ENCODE data around the gene ZBTB20. TPM values are rescaled to one million over a fixed set of nuclear protein-coding genes. Genes with fewer than 3 reads are reported as not detected.

Gene ZBTB20
- total RNA-seq, 1 experiment from 2014 or later: 1.6 TPM

- H2AFZ ChIP-seq (ENCODE audit: low read length): no peak overlapping the region
- H3K4me3 ChIP-seq (ENCODE audit: low read length): no peak overlapping the region
- no peaks in the 10 kb centered on the region for H3K79me2 ChIP-seq (ENCODE audit: low read length)
- no peak overlapping the region for H3K9ac ChIP-seq (ENCODE audit: low read length)
- no peaks in the 10 kb centered on the region for H3K9me3 ChIP-seq (ENCODE audit: low read length)
- H3K27ac ChIP-seq (ENCODE audit: low read length): no peak overlapping the region
- no peak overlapping the region for H3K4me2 ChIP-seq (ENCODE audit: low read depth, low read length, poor library complexity, severe bottlenecking)
- no peaks in the 10 kb centered on the region for H4K20me1 ChIP-seq (ENCODE audit: insufficient read depth, low read depth, low read length)
- H3K36me3 ChIP-seq (ENCODE audit: insufficient read depth, low read length): no peaks in the 10 kb centered on the region
- H3K4me1 ChIP-seq (ENCODE audit: low read length): peaks cover 23% of the 10 kb centered on the region
- H3K9me2 ChIP-seq (replicated peaks; ENCODE audit: insufficient read depth, low read length): no peaks in the 10 kb centered on the region
- DNase-seq: no peak
- no peaks in the 10 kb centered on the region for H3K27me3 ChIP-seq (ENCODE audit: low read length)
Observed at GRCh38 chr3:114447950-114448479, 699.1 kb downstream of the ZBTB20 start.

GRCh38 chr3:114447545-114447944 lies 699.5 kb downstream of the ZBTB20 start:
- H3K9me3 ChIP-seq (ENCODE audit: low read length): no peaks in the 10 kb centered on the region
- no peaks in the 10 kb centered on the region for H3K79me2 ChIP-seq (ENCODE audit: low read length)
- H3K27me3 ChIP-seq (ENCODE audit: low read length): no peaks in the 10 kb centered on the region
- H4K20me1 ChIP-seq (ENCODE audit: insufficient read depth, low read depth, low read length): no peaks in the 10 kb centered on the region
- no peak overlapping the region for H2AFZ ChIP-seq (ENCODE audit: low read length)
- no peak overlapping the region for H3K4me2 ChIP-seq (ENCODE audit: low read depth, low read length, poor library complexity, severe bottlenecking)
- no peak overlapping the region for H3K9ac ChIP-seq (ENCODE audit: low read length)
- peaks cover 20% of the 10 kb centered on the region for H3K4me1 ChIP-seq (ENCODE audit: low read length)
- H3K4me3 ChIP-seq (ENCODE audit: low read length): no peak overlapping the region
- no peak for DNase-seq
- no peak overlapping the region for H3K27ac ChIP-seq (ENCODE audit: low read length)
- no peaks in the 10 kb centered on the region for H3K36me3 ChIP-seq (ENCODE audit: insufficient read depth, low read length)
- H3K9me2 ChIP-seq (replicated peaks; ENCODE audit: insufficient read depth, low read length): no peaks in the 10 kb centered on the region

- Histone ChIP-seq H3K27ac (ENCODE audit: low read length) (no peak overlapping the region), H3K36me3 (ENCODE audit: insufficient read depth, low read length) (no peaks in the 10 kb centered on the region), H4K20me1 (ENCODE audit: insufficient read depth, low read depth, low read length) (no peaks in the 10 kb centered on the region), H2AFZ (ENCODE audit: low read length) (no peak overlapping the region), H3K9ac (ENCODE audit: low read length) (no peak overlapping the region), H3K4me1 (ENCODE audit: low read length) (peaks cover 20% of the 10 kb centered on the region), H3K4me2 (ENCODE audit: low read depth, low read length, poor library complexity, severe bottlenecking) (no peak overlapping the region), H3K4me3 (ENCODE audit: low read length) (no peak overlapping the region), H3K27me3 (ENCODE audit: low read length) (no peaks in the 10 kb centered on the region), H3K9me3 (ENCODE audit: low read length) (no peaks in the 10 kb centered on the region), H3K79me2 (ENCODE audit: low read length) (no peaks in the 10 kb centered on the region), H3K9me2 (replicated peaks; ENCODE audit: insufficient read depth, low read length) (no peaks in the 10 kb centered on the region)
- DNase-seq: no peak
Observed at GRCh38 chr3:114446600-114446999, 700.5 kb downstream of the ZBTB20 start.

GRCh38 chr3:114445233-114445632 lies 701.9 kb downstream of the ZBTB20 start:
- Histone ChIP-seq H4K20me1 (ENCODE audit: insufficient read depth, low read depth, low read length) (no peaks in the 10 kb centered on the region), H3K9me3 (ENCODE audit: low read length) (no peaks in the 10 kb centered on the region), H2AFZ (ENCODE audit: low read length) (no peak overlapping the region), H3K9me2 (replicated peaks; ENCODE audit: insufficient read depth, low read length) (no peaks in the 10 kb centered on the region), H3K36me3 (ENCODE audit: insufficient read depth, low read length) (no peaks in the 10 kb centered on the region), H3K27ac (ENCODE audit: low read length) (no peak overlapping the region), H3K4me3 (ENCODE audit: low read length) (no peak overlapping the region), H3K27me3 (ENCODE audit: low read length) (no peaks in the 10 kb centered on the region), H3K4me2 (ENCODE audit: low read depth, low read length, poor library complexity, severe bottlenecking) (no peak overlapping the region), H3K4me1 (ENCODE audit: low read length) (peaks cover 12% of the 10 kb centered on the region), H3K79me2 (ENCODE audit: low read length) (no peaks in the 10 kb centered on the region), H3K9ac (ENCODE audit: low read length) (no peak overlapping the region)
- DNase-seq: no peak

DNA sequence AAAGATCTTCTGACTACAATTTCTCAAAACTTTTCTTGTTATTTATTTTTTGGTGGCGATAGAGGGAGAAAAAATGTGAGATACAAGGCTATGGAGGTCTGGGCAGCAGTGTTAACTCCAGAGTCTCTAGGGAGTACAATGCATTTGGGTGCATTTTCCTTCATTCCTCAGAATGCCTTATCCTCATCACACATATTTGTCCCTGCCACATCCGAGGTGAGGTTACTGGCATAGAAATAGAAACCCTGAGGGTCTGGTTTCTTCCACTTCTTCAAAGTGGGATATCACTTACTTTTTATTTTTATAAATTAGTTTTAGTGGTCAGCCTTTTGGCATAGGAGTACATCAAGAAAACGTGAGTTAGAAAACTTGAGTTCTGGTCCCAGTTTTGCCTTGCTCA lies 702.9 kb downstream of the ZBTB20 start:
- no peaks in the 10 kb centered on the region for H3K79me2 ChIP-seq (ENCODE audit: low read length)
- H3K36me3 ChIP-seq (ENCODE audit: insufficient read depth, low read length): no peaks in the 10 kb centered on the region
- no peak overlapping the region for H3K27ac ChIP-seq (ENCODE audit: low read length)
- no peaks in the 10 kb centered on the region for H3K27me3 ChIP-seq (ENCODE audit: low read length)
- H2AFZ ChIP-seq (ENCODE audit: low read length): no peak overlapping the region
- no peak overlapping the region for H3K9ac ChIP-seq (ENCODE audit: low read length)
- H3K4me3 ChIP-seq (ENCODE audit: low read length): no peak overlapping the region
- H3K4me2 ChIP-seq (ENCODE audit: low read depth, low read length, poor library complexity, severe bottlenecking): no peak overlapping the region
- no peaks in the 10 kb centered on the region for H3K9me3 ChIP-seq (ENCODE audit: low read length)
- H3K9me2 ChIP-seq (replicated peaks; ENCODE audit: insufficient read depth, low read length): no peaks in the 10 kb centered on the region
- DNase-seq: no peak
- no peaks in the 10 kb centered on the region for H4K20me1 ChIP-seq (ENCODE audit: insufficient read depth, low read depth, low read length)
- H3K4me1 ChIP-seq (ENCODE audit: low read length): peaks cover 2% of the 10 kb centered on the region; the same call in 1 of the 2 replicates

DNA sequence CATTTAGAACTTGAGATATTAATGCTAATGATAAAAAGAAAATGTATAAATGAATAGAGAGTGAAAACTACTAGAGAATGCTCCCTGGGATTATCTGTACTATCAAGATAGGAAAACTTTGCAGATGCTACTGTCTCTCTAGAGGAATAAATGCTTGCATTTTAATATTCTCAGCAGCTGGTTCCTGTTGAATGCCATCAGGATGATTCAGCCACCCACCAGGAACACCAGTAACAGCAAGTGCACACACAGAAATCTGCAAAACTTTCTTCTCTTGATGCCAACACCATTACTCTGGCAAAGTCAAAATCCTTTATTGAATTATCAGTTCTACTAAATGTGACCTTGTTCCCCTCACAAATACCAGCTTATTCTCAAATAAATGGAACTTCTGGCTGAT lies 704.8 kb downstream of the ZBTB20 start:
- H3K27me3 ChIP-seq (ENCODE audit: low read length): no peaks in the 10 kb centered on the region
- no peaks in the 10 kb centered on the region for H3K36me3 ChIP-seq (ENCODE audit: insufficient read depth, low read length)
- H3K27ac ChIP-seq (ENCODE audit: low read length): no peak overlapping the region
- no peaks in the 10 kb centered on the region for H3K4me1 ChIP-seq (ENCODE audit: low read length)
- no peak overlapping the region for H3K9ac ChIP-seq (ENCODE audit: low read length)
- DNase-seq: no peak
- H3K4me2 ChIP-seq (ENCODE audit: low read depth, low read length, poor library complexity, severe bottlenecking): no peak overlapping the region
- H3K4me3 ChIP-seq (ENCODE audit: low read length): no peak overlapping the region
- no peaks in the 10 kb centered on the region for H4K20me1 ChIP-seq (ENCODE audit: insufficient read depth, low read depth, low read length)
- no peaks in the 10 kb centered on the region for H3K9me2 ChIP-seq (replicated peaks; ENCODE audit: insufficient read depth, low read length)
- H3K79me2 ChIP-seq (ENCODE audit: low read length): no peaks in the 10 kb centered on the region
- H2AFZ ChIP-seq (ENCODE audit: low read length): no peak overlapping the region
- H3K9me3 ChIP-seq (ENCODE audit: low read length): no peaks in the 10 kb centered on the region

DNA sequence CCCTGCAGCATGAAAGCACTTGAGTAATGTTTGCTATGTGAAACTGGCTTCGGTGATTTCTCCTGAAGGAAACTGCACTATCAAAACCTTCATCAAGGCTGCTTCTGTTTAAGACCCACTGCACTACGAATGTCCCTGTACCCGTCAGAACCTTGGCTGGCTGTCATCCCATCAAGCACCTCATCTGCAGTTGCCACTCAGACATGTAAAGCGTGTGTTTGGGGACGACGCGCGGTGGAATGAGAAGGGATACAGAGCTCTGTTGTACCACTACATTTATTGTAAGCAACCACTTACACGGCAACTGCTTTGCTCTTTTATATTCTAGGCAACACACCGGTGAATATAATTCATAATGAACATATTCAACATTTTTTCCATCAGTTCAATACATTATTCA lies 705.7 kb downstream of the ZBTB20 start:
- Histone ChIP-seq H3K4me1 (ENCODE audit: low read length) (no peaks in the 10 kb centered on the region), H3K27me3 (ENCODE audit: low read length) (no peaks in the 10 kb centered on the region), H3K79me2 (ENCODE audit: low read length) (no peaks in the 10 kb centered on the region), H2AFZ (ENCODE audit: low read length) (no peak overlapping the region), H3K9me2 (replicated peaks; ENCODE audit: insufficient read depth, low read length) (no peaks in the 10 kb centered on the region), H3K36me3 (ENCODE audit: insufficient read depth, low read length) (no peaks in the 10 kb centered on the region), H3K9ac (ENCODE audit: low read length) (no peak overlapping the region), H3K4me2 (ENCODE audit: low read depth, low read length, poor library complexity, severe bottlenecking) (no peak overlapping the region), H3K9me3 (ENCODE audit: low read length) (no peaks in the 10 kb centered on the region), H3K4me3 (ENCODE audit: low read length) (no peak overlapping the region), H4K20me1 (ENCODE audit: insufficient read depth, low read depth, low read length) (no peaks in the 10 kb centered on the region), H3K27ac (ENCODE audit: low read length) (no peak overlapping the region)
- DNase-seq: no peak

- no peaks in the 10 kb centered on the region for H3K9me3 ChIP-seq (ENCODE audit: low read length)
- H3K27me3 ChIP-seq (ENCODE audit: low read length): no peaks in the 10 kb centered on the region
- H3K79me2 ChIP-seq (ENCODE audit: low read length): no peaks in the 10 kb centered on the region
- H3K9ac ChIP-seq (ENCODE audit: low read length): no peak overlapping the region
- no peak for DNase-seq
- H3K4me3 ChIP-seq (ENCODE audit: low read length): no peak overlapping the region
- H4K20me1 ChIP-seq (ENCODE audit: insufficient read depth, low read depth, low read length): no peaks in the 10 kb centered on the region
- H3K27ac ChIP-seq (ENCODE audit: low read length): no peak overlapping the region
- no peak overlapping the region for H3K4me2 ChIP-seq (ENCODE audit: low read depth, low read length, poor library complexity, severe bottlenecking)
- no peaks in the 10 kb centered on the region for H3K9me2 ChIP-seq (replicated peaks; ENCODE audit: insufficient read depth, low read length)
- peaks cover 7% of the 10 kb centered on the region for H3K4me1 ChIP-seq (ENCODE audit: low read length)
- H3K36me3 ChIP-seq (ENCODE audit: insufficient read depth, low read length): no peaks in the 10 kb centered on the region
- no peak overlapping the region for H2AFZ ChIP-seq (ENCODE audit: low read length)
Observed at GRCh38 chr3:114440700-114441099, 706.4 kb downstream of the ZBTB20 start.

- Histone ChIP-seq H3K27ac (ENCODE audit: low read length) (no peak overlapping the region), H3K9me2 (replicated peaks; ENCODE audit: insufficient read depth, low read length) (no peaks in the 10 kb centered on the region), H3K9ac (ENCODE audit: low read length) (no peak overlapping the region), H3K36me3 (ENCODE audit: insufficient read depth, low read length) (no peaks in the 10 kb centered on the region), H2AFZ (ENCODE audit: low read length) (no peak overlapping the region), H3K4me3 (ENCODE audit: low read length) (no peak overlapping the region), H3K4me1 (ENCODE audit: low read length) (peaks cover 8% of the 10 kb centered on the region), H4K20me1 (ENCODE audit: insufficient read depth, low read depth, low read length) (no peaks in the 10 kb centered on the region), H3K9me3 (ENCODE audit: low read length) (no peaks in the 10 kb centered on the region), H3K79me2 (ENCODE audit: low read length) (no peaks in the 10 kb centered on the region), H3K4me2 (ENCODE audit: low read depth, low read length, poor library complexity, severe bottlenecking) (no peak overlapping the region), H3K27me3 (ENCODE audit: low read length) (no peaks in the 10 kb centered on the region)
- DNase-seq: no peak
Observed at GRCh38 chr3:114439284-114439683, 707.8 kb downstream of the ZBTB20 start.

Data from Karpas-422 (cell line).